Measurements from ENCODE around the gene ACOT7. TPM values are rescaled to one million over a fixed set of nuclear protein-coding genes. Genes with fewer than 3 reads are reported as not detected.

Gene ACOT7
- total RNA-seq, 2 experiments from 2014 or later, result 23.4 to 53.6 TPM

GRCh38 chr1:6298530-6298929, 95.0 kb downstream of the ACOT7 start:
- Histone ChIP-seq H3K9me3 (ENCODE audit: low read length) (no peaks in the 10 kb centered on the region), H3K27ac (ENCODE audit: low read depth, low read length, poor library complexity, severe bottlenecking) (no peak overlapping the region), H3K4me3 (ENCODE audit: low read depth, low read length, poor library complexity, severe bottlenecking) (no peak overlapping the region), H3K9me2 (ENCODE audit: insufficient read depth, low read length) (no peaks in the 10 kb centered on the region), H3K36me3 (ENCODE audit: insufficient read depth, low read length) (peaks cover 5% of the 10 kb centered on the region; the same call in 1 of the 2 replicates), H3K79me2 (ENCODE audit: insufficient read depth, low read depth, low read length) (no peaks in the 10 kb centered on the region), H3K4me2 (ENCODE audit: low read length) (no peak overlapping the region), H3K4me1 (ENCODE audit: insufficient read depth, low read length, poor library complexity, severe bottlenecking) (no peaks in the 10 kb centered on the region), H2AFZ (ENCODE audit: low read length) (no peak overlapping the region), H4K20me1 (ENCODE audit: insufficient read depth, low read length) (no peaks in the 10 kb centered on the region)
- ChIA-PET POLR2A (no interaction called here), CTCF (ENCODE audit: unreplicated experiment) (no interaction called here)
- intact Hi-C loops (cut with micrococcal nuclease; ENCODE audit: unreplicated experiment), result no loop called here
- no peak for TF ChIP-seq CTCF (conservative IDR thresholded peaks at IDR 0.05; ENCODE audit: low read length)
- TF ChIP-seq EZH2phosphoT487 (IDR thresholded peaks at IDR 0.05; ENCODE audit: borderline replicate concordance, low read depth, low read length), result no peak
- DNase-seq (ENCODE audit: low spot score), result no peak
- BruUV-seq (replicated peaks), result no TSS peak

GRCh38 chr1:6295910-6296309, 97.7 kb downstream of the ACOT7 start:
- Histone ChIP-seq H3K9me2 (ENCODE audit: insufficient read depth, low read length) (no peaks in the 10 kb centered on the region), H3K4me2 (ENCODE audit: low read length) (no peak overlapping the region), H3K27ac (ENCODE audit: low read depth, low read length, poor library complexity, severe bottlenecking) (no peak overlapping the region), H3K9me3 (ENCODE audit: low read length) (no peaks in the 10 kb centered on the region), H3K4me3 (ENCODE audit: low read depth, low read length, poor library complexity, severe bottlenecking) (no peak overlapping the region), H3K36me3 (ENCODE audit: insufficient read depth, low read length) (peaks cover 10% of the 10 kb centered on the region; the same call in 1 of the 2 replicates), H4K20me1 (ENCODE audit: insufficient read depth, low read length) (no peaks in the 10 kb centered on the region), H2AFZ (ENCODE audit: low read length) (no peak overlapping the region), H3K79me2 (ENCODE audit: insufficient read depth, low read depth, low read length) (no peaks in the 10 kb centered on the region), H3K4me1 (ENCODE audit: insufficient read depth, low read length, poor library complexity, severe bottlenecking) (no peaks in the 10 kb centered on the region)
- CTCF ChIA-PET (ENCODE audit: unreplicated experiment), result no interaction called here
- DNase-seq (ENCODE audit: low spot score), result no peak
- BruUV-seq (replicated peaks), result no TSS peak
- intact Hi-C loops (cut with micrococcal nuclease; ENCODE audit: unreplicated experiment), result no loop called here
- TF ChIP-seq EZH2phosphoT487 (IDR thresholded peaks at IDR 0.05; ENCODE audit: borderline replicate concordance, low read depth, low read length) (no peak), CTCF (conservative IDR thresholded peaks at IDR 0.05; ENCODE audit: low read length) (no peak)
- POLR2A ChIA-PET, result no interaction called here

- TF ChIP-seq EZH2phosphoT487 (IDR thresholded peaks at IDR 0.05; ENCODE audit: borderline replicate concordance, low read depth, low read length) (no peak), CTCF (conservative IDR thresholded peaks at IDR 0.05; ENCODE audit: low read length) (no peak)
- DNase-seq (ENCODE audit: low spot score), result no peak
- ChIA-PET POLR2A (no interaction called here), CTCF (ENCODE audit: unreplicated experiment) (no interaction called here)
- H4K20me1 ChIP-seq (ENCODE audit: insufficient read depth, low read length), result no peaks in the 10 kb centered on the region
- intact Hi-C loops (cut with micrococcal nuclease; ENCODE audit: unreplicated experiment), result no loop called here
- H3K4me3 ChIP-seq (ENCODE audit: low read depth, low read length, poor library complexity, severe bottlenecking), result no peak overlapping the region
- no peaks in the 10 kb centered on the region for H3K9me2 ChIP-seq (ENCODE audit: insufficient read depth, low read length)
- H2AFZ ChIP-seq (ENCODE audit: low read length), result no peak overlapping the region
- no peak overlapping the region for H3K27ac ChIP-seq (ENCODE audit: low read depth, low read length, poor library complexity, severe bottlenecking)
- H3K9me3 ChIP-seq (ENCODE audit: low read length), result no peaks in the 10 kb centered on the region
- no peaks in the 10 kb centered on the region for H3K79me2 ChIP-seq (ENCODE audit: insufficient read depth, low read depth, low read length)
- BruUV-seq (replicated peaks), result no TSS peak
- H3K4me2 ChIP-seq (ENCODE audit: low read length), result no peak overlapping the region
- no peaks in the 10 kb centered on the region for H3K4me1 ChIP-seq (ENCODE audit: insufficient read depth, low read length, poor library complexity, severe bottlenecking)
- H3K36me3 ChIP-seq (ENCODE audit: insufficient read depth, low read length), result peaks cover 10% of the 10 kb centered on the region; the same call in 1 of the 2 replicates
Observed at GRCh38 chr1:6294890-6295556, 98.5 kb downstream of the ACOT7 start.

All from OCI-LY7 (cell line).